Endothelial cell of umbilical vein (primary cell): ENCODE data around the gene TVP23A. TPM values are rescaled to one million over a fixed set of nuclear protein-coding genes. Genes with fewer than 3 reads are reported as not detected.

ENCODE experiments used
- BruUV-seq: library from RNA; stranded (reverse); fragments of 400-500 nt; replicated peaks from 2 replicates; lab custom pipeline; 2021; lab: Mats Ljungman, UMichigan
- CTCF ChIA-PET: fragments of 300-600, 350-600 bp; sonication (Branson Sonifier 250); formaldehyde crosslinking; loops from one replicate; lab custom pipeline; 2021; ENCODE audit warnings: antibody characterized with exemption, inconsistent platforms; lab: Charles Lee
- POLR2A ChIA-PET: fragments of 300-600, 350-600 bp; sonication (Branson Sonifier 250); formaldehyde crosslinking; loops from one replicate; lab custom pipeline; 2021; ENCODE audit warnings: antibody characterized with exemption, inconsistent platforms; lab: Charles Lee
- DNase-seq: peaks from one replicate; pipeline ENCODE4 v3.0.0-alpha.2; 2011; ENCODE audit warnings: low read depth, low spot score
- FAIRE-seq: peaks from 2 replicates; lab custom pipeline; 2011; peaks lifted over from hg19 to GRCh38; lab: Jason Lieb, UNC
- H2AFZ ChIP-seq: 2 replicates; pipeline ENCODE4 v1.6.0; 2012; ENCODE audit warnings: low read depth, low read length, control low read depth, inconsistent platforms
- H3K27ac ChIP-seq: 2 replicates; pipeline ENCODE4 v1.5.1; 2011; ENCODE audit warnings: low read depth, mild to moderate bottlenecking, control low read depth, low read length, moderate library complexity; ENCODE audit not compliant: insufficient read depth
- H3K27me3 ChIP-seq, 2 experiments: 2 replicates each; pipeline versions ENCODE4 v1.6.0 to v1.6.1; 2011; ENCODE audit warnings: low read length in 2 of 2, mixed read lengths in 1 of 2; ENCODE audit not compliant: control insufficient read depth in 2 of 2, insufficient read depth in 2 of 2
- H3K36me3 ChIP-seq, 2 experiments: 2 replicates in 1 of 2; 3 replicates in 1 of 2; pipeline ENCODE4 v1.5.1; 2011; ENCODE audit warnings: low read length in 2 of 2, mild to moderate bottlenecking in 1 of 2, moderate library complexity in 1 of 2; ENCODE audit not compliant: control insufficient read depth in 2 of 2, insufficient read depth in 2 of 2; ENCODE audit errors: extremely low read depth in 1 of 2
- H3K4me1 ChIP-seq: 3 replicates; pipeline ENCODE4 v1.5.1; 2011; ENCODE audit warnings: mild to moderate bottlenecking, low read length; ENCODE audit not compliant: control insufficient read depth, insufficient read depth; ENCODE audit errors: extremely low read depth
- H3K4me2 ChIP-seq: 2 replicates; pipeline ENCODE4 v1.6.1; 2011; ENCODE audit warnings: low read length, control low read depth, mixed read lengths; ENCODE audit not compliant: insufficient read depth
- H3K4me3 ChIP-seq, 3 experiments: fragments of 200-600 bp in 1 of 3; sonication (generic), shearing (Covaris generic) in 1 of 3; replicated peaks in 1 of 3; 2 replicates each; pipeline ENCODE4 v1.5.1; 2011 to 2016; ENCODE audit warnings: control low read depth in 3 of 3, low read length in 3 of 3, mild to moderate bottlenecking in 2 of 3, inconsistent platforms in 1 of 3, low read depth in 1 of 3, moderate library complexity in 1 of 3; ENCODE audit not compliant: insufficient read depth in 1 of 3
- H3K79me2 ChIP-seq: 2 replicates; pipeline ENCODE4 v1.6.0; 2012; ENCODE audit warnings: low read length, inconsistent platforms; ENCODE audit not compliant: control insufficient read depth, insufficient read depth
- H3K9ac ChIP-seq: replicated peaks from 2 replicates; pipeline ENCODE3; 2011; ENCODE audit warnings: low read length, control low read depth; ENCODE audit not compliant: insufficient read depth; ENCODE audit errors: extremely low read depth
- H3K9me1 ChIP-seq: replicated peaks from 3 replicates; pipeline ENCODE4 v1.6.0; 2011; ENCODE audit warnings: mild to moderate bottlenecking, low read length; ENCODE audit not compliant: control insufficient read depth, insufficient read depth; ENCODE audit errors: extremely low read depth
- H3K9me3 ChIP-seq: replicated peaks from 2 replicates; pipeline ENCODE4 v1.5.1; 2012; ENCODE audit warnings: low read length, inconsistent platforms; ENCODE audit not compliant: control insufficient read depth, insufficient read depth
- H4K20me1 ChIP-seq: replicated peaks from 2 replicates; pipeline ENCODE3; 2011; ENCODE audit warnings: mild to moderate bottlenecking, low read length; ENCODE audit not compliant: control insufficient read depth, insufficient read depth; ENCODE audit errors: extremely low read depth
- EZH2 ChIP-seq: IDR thresholded peaks from 2 replicates; pipeline ENCODE4 v1.6.1; 2012; ENCODE audit warnings: borderline replicate concordance, low read depth, mild to moderate bottlenecking, moderate library complexity, low read length, inconsistent platforms; ENCODE audit not compliant: severe bottlenecking
- FOS ChIP-seq: IDR thresholded peaks from 2 replicates; pipeline ENCODE4 v1.6.1; 2011; ENCODE audit warnings: mild to moderate bottlenecking, low read length, moderate library complexity, borderline replicate concordance; ENCODE audit not compliant: insufficient read depth
- GATA2 ChIP-seq: IDR thresholded peaks from 2 replicates; pipeline ENCODE4 v1.7.0; 2011; ENCODE audit warnings: low read depth, mild to moderate bottlenecking, moderate library complexity, mixed read lengths, low read length; ENCODE audit not compliant: insufficient read length, insufficient read depth
- MYC ChIP-seq: IDR thresholded peaks from one replicate; pipeline ENCODE4 v1.6.1; 2011; ENCODE audit warnings: mild to moderate bottlenecking, low read depth, low read length
- POLR2A ChIP-seq: IDR thresholded peaks from 2 replicates; pipeline ENCODE4 v1.6.1; 2012; ENCODE audit warnings: low read depth, mild to moderate bottlenecking, control low read depth, low read length
- POLR2AphosphoS5 ChIP-seq: IDR thresholded peaks from 2 replicates; pipeline ENCODE4 v1.6.1; 2012; ENCODE audit warnings: low read depth, mild to moderate bottlenecking, control low read depth, low read length, moderate library complexity; ENCODE audit not compliant: insufficient read depth
- dilution Hi-C: fragments of 300-500 bp; cut with MboI; formaldehyde crosslinking; loops from one replicate; pipeline ENCODE4 v1.15.0; 2019; ENCODE audit warnings: low sequenced_read_pairs; ENCODE audit not compliant: extremely low pct_ligation_motif_present
- intact Hi-C: fragments of 100-400 bp; cut with micrococcal nuclease; formaldehyde crosslinking; loops from one replicate; pipeline ENCODE4 v1.10.0; 2022
- polyA plus RNA-seq, 4 experiments: library from polyadenylated mRNA; depleted of rRNA in 3 of 4; stranded (reverse) in 3 of 4; unstranded in 1 of 4; fragments of >200 nt; gene quantifications; 2 replicates each; pipeline versions ENCODE4 v1.2.1 to v1.2.3, GENCODE V29; 2011 to 2012; ENCODE audit warnings: missing spikeins in 1 of 4
- total RNA-seq: library from RNA; stranded (reverse); gene quantifications from 2 replicates; pipeline ENCODE4 v1.2.3, GENCODE V29; 2021
- TF ChIP-seq, protein P1 (sequence below), 2 donors: IDR thresholded peaks; 1 replicate in 1 of 2; 2 replicates in 1 of 2; pipeline ENCODE4 v1.5.1; 2011; ENCODE audit warnings: low read length in 2 of 2, mild to moderate bottlenecking in 2 of 2, moderate library complexity in 2 of 2, control low read depth in 1 of 2, inconsistent platforms in 1 of 2, low read depth in 1 of 2; ENCODE audit not compliant: insufficient read depth in 1 of 2; ENCODE audit errors: extremely low read depth in 1 of 2
- TF ChIP-seq, protein P2 (sequence below): IDR thresholded peaks from 2 replicates; pipeline ENCODE4 v1.6.1; 2011; ENCODE audit not compliant: insufficient read depth, insufficient read length

Gene TVP23A
- total and polyA plus RNA-seq, 2 donors (not counting 3 experiments of a cell fraction or from before 2014, with no cell fraction given) = not detected

DNA sequence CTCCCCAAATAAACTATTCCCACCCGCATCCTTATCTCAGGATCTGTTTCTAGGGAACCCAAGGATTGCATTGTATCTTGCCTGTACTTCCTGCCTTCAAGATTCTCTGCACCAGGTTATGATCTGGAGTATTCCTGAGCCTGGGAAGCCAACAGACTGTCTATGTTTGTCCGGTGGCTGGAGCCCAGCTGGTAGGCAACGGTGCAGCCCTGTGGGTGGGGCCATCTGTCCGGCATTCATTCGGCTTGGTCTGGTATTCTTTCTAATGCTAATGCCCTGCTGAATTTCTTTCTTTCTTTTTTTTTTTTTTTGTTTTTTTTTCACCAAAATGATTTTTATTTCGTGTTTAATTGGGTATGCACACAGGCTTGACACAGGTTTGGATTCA lies 20.7 kb upstream of the TVP23A start:
- no peaks in the 10 kb centered on the region for H3K79me2 ChIP-seq
- H3K36me3 ChIP-seq = no peaks in the 10 kb centered on the region
- H3K27me3 ChIP-seq = no peaks in the 10 kb centered on the region
- TF ChIP-seq GATA2 (no peak), FOS (no peak), MYC (no peak)
- TF ChIP-seq, protein P1, sequence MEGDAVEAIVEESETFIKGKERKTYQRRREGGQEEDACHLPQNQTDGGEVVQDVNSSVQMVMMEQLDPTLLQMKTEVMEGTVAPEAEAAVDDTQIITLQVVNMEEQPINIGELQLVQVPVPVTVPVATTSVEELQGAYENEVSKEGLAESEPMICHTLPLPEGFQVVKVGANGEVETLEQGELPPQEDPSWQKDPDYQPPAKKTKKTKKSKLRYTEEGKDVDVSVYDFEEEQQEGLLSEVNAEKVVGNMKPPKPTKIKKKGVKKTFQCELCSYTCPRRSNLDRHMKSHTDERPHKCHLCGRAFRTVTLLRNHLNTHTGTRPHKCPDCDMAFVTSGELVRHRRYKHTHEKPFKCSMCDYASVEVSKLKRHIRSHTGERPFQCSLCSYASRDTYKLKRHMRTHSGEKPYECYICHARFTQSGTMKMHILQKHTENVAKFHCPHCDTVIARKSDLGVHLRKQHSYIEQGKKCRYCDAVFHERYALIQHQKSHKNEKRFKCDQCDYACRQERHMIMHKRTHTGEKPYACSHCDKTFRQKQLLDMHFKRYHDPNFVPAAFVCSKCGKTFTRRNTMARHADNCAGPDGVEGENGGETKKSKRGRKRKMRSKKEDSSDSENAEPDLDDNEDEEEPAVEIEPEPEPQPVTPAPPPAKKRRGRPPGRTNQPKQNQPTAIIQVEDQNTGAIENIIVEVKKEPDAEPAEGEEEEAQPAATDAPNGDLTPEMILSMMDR (IDR thresholded peaks at IDR 0.05; ENCODE audit: extremely low read depth in 1 of 2, insufficient read depth in 1 of 2, low read depth in 1 of 2, low read length in 2 of 2) = no peak
- H3K4me3 ChIP-seq = no peak overlapping the region
- DNase-seq (no peak), FAIRE-seq (no peak)
- H2AFZ ChIP-seq = no peak overlapping the region
- intact Hi-C loops (no loop called here), dilution Hi-C loops (no loop called here)
- H3K9me1 ChIP-seq = no peaks in the 10 kb centered on the region
- H3K9me3 ChIP-seq = no peaks in the 10 kb centered on the region
- BruUV-seq = no TSS peak
- no peak overlapping the region for H3K27ac ChIP-seq
- POLR2A ChIA-PET = no interaction called here
- no peak overlapping the region for H3K9ac ChIP-seq
- H3K4me1 ChIP-seq = no peaks in the 10 kb centered on the region
- H4K20me1 ChIP-seq = no peaks in the 10 kb centered on the region
- CTCF ChIA-PET = no interaction called here
- no peak overlapping the region for H3K4me2 ChIP-seq

DNA sequence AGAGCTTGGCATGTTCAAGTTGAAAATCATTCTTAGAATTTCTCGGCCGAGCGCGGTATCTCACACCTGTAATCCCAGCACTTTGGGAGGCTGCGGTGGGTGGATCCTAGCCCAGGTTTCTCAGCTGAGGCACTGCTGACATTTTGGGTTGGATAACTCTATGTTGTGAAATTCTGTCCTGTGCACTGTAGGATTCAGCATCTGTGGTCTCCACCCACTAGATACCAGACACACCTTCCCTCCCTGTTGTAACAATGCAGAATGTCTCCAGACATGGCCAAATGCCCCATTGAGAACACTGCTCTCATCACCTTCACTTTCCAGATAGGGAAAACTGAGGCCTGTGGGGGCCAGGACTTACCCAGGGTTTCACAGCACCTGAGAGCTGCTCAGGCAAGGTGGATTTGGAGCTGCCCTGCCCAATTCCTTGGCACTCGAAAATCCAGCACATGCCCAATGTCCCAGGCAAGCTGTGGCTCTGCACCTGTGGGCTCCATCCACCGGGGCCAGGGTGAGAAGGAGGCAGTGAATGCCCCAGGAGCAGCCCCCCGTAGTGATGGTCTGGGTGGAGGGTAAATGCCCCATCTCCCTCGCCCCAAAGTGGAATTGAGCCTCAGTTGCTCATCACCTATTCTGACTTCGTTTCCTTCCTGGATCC lies 20.2 kb upstream of the TVP23A start:
- TF ChIP-seq, protein P1 (IDR thresholded peaks at IDR 0.05; ENCODE audit: extremely low read depth in 1 of 2, insufficient read depth in 1 of 2, low read depth in 1 of 2, low read length in 2 of 2) = no peak
- TF ChIP-seq MYC = no peak
- TF ChIP-seq POLR2A = no peak
- TF ChIP-seq POLR2AphosphoS5 = no peak
- TF ChIP-seq, protein P2, sequence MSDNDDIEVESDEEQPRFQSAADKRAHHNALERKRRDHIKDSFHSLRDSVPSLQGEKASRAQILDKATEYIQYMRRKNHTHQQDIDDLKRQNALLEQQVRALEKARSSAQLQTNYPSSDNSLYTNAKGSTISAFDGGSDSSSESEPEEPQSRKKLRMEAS = no peak
- no peak for TF ChIP-seq EZH2
- no peak for TF ChIP-seq GATA2
- no peak for TF ChIP-seq FOS
- no peaks in the 10 kb centered on the region for H3K4me1 ChIP-seq
- no peak overlapping the region for H3K9ac ChIP-seq
- no peaks in the 10 kb centered on the region for H3K27me3 ChIP-seq
- H3K79me2 ChIP-seq = no peaks in the 10 kb centered on the region
- no peak overlapping the region for H3K27ac ChIP-seq
- ChIA-PET POLR2A (no interaction called here), CTCF (no interaction called here)
- intact Hi-C loops = no loop called here
- no peaks in the 10 kb centered on the region for H3K9me1 ChIP-seq
- no peak overlapping the region for H3K4me3 ChIP-seq
- H3K36me3 ChIP-seq = no peaks in the 10 kb centered on the region
- DNase-seq (no peak), FAIRE-seq (no peak)
- H2AFZ ChIP-seq = no peak overlapping the region
- no peaks in the 10 kb centered on the region for H4K20me1 ChIP-seq
- dilution Hi-C loops = no loop called here
- no peak overlapping the region for H3K4me2 ChIP-seq
- no TSS peak for BruUV-seq
- no peaks in the 10 kb centered on the region for H3K9me3 ChIP-seq
